CD4-positive, alpha-beta T cell treated with Interleukin-6 at 100 ng/mL for 8 hours (primary cell): ENCODE data around the gene SECTM1.
A peak's percentile ranks its signal among the peaks of the same experiment; 100 is the strongest.

Experiments used
- DNase-seq: peaks from one replicate; pipeline ENCODE4 v3.0.0-alpha.2; 2020; ENCODE audit warnings: mixed read lengths, low spot score

Gene SECTM1

GRCh38 chr17:82299452-82299851 lies 34.1 kb downstream of the SECTM1 start:
- DNase-seq, result no peak

GRCh38 chr17:82298538-82299421 lies 34.8 kb downstream of the SECTM1 start:
- DNase-seq, result no peak

- DNase-seq, result peak; percentile 93
These were observed 35.6 kb downstream of the SECTM1 start for GRCh38 chr17:82297714-82298537.

GRCh38 chr17:82297280-82297713 lies 36.3 kb downstream of the SECTM1 start:
- DNase-seq, result peak; percentile 74

GRCh38 chr17:82296511-82297279 lies 36.9 kb downstream of the SECTM1 start:
- DNase-seq, result no peak

- DNase-seq, result no peak
These were observed 38.1 kb downstream of the SECTM1 start for GRCh38 chr17:82295472-82295814.

- no peak for DNase-seq
These were observed 39.3 kb downstream of the SECTM1 start for GRCh38 chr17:82294064-82294773.

- DNase-seq, result peak; percentile 96
These were observed 41.1 kb downstream of the SECTM1 start for GRCh38 chr17:82292251-82293154.

GRCh38 chr17:82291582-82292250 lies 41.9 kb downstream of the SECTM1 start:
- DNase-seq, result no peak

- DNase-seq, result no peak
These were observed 45.4 kb downstream of the SECTM1 start for GRCh38 chr17:82287868-82288801.

- DNase-seq, result no peak
These were observed 46.3 kb downstream of the SECTM1 start for GRCh38 chr17:82287013-82287867.

- no peak for DNase-seq
These were observed 48.4 kb downstream of the SECTM1 start for GRCh38 chr17:82285141-82285540.

- DNase-seq, result no peak
These were observed 50.3 kb downstream of the SECTM1 start for GRCh38 chr17:82283208-82283749.

- no peak for DNase-seq
These were observed 51.0 kb downstream of the SECTM1 start for GRCh38 chr17:82282239-82283207.

- DNase-seq, result no peak
These were observed 51.9 kb downstream of the SECTM1 start for GRCh38 chr17:82281502-82282238.

- no peak for DNase-seq
These were observed 52.5 kb downstream of the SECTM1 start for GRCh38 chr17:82281076-82281475.
